ENCODE results near the gene KCNMA1. TPM values are rescaled to one million over a fixed set of nuclear protein-coding genes. Genes with fewer than 3 reads are reported as not detected.

The KCNMA1 gene
- polyA plus RNA-seq, 4 donors = 2.7 to 8.6 (median 7.7) TPM

DNA sequence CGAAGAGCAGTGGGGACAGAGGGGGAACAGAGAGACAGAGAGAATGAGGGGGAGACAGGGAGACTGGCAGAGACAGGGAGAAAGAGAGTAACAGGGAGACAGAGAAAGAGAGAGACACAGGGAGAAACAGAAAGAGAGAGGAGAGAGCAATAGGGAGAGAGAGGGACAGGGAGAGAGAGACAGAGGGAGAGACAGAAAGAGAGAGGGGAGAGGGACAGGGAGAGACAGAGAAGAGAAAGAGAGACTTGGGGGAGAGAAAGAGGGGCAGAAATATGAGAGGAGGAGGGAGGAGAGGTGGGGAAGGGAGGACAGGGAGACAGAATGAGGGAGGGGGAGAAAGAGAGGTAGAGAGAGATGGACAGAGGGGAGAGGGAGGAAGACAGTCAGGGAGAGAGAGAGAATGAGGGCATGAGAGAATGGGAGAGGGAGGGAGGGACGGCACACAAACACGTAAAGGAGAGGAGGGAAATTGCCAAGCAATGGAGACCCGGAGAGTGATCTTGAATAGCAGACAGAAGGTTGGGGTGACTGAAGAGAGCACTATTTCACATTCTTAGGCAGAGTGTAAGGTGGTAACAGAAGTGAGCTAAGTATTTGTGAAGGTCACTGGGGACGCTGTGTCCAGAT lies 33.3 kb upstream of the KCNMA1 start:
- FAIRE-seq (no peak), DNase-seq (no peak)
- no peaks in the 10 kb centered on the region for H3K36me3 ChIP-seq (ENCODE audit: control insufficient read depth in 3 of 3, insufficient read depth in 2 of 3, low read depth in 1 of 3, low read length in 3 of 3)
- WGBS, 3 donors = 51 to 71% (median 57%) methylated on average over 5 of the region's 5 CpGs
- H3K4me3 ChIP-seq (ENCODE audit: low read depth in 1 of 3, low read length in 3 of 3) = no peak overlapping the region
- H3K9me3 ChIP-seq (ENCODE audit: control insufficient read depth in 2 of 2, insufficient read depth in 1 of 2, low read depth in 1 of 2, low read length in 1 of 2) = peaks cover 0 to 5% of the 10 kb centered on the region in 2 donors
- H3K27me3 ChIP-seq (ENCODE audit: control insufficient read depth in 3 of 3, insufficient read depth in 3 of 3, low read length in 3 of 3) = no peaks in the 10 kb centered on the region
- no peak overlapping the region for H3K27ac ChIP-seq (ENCODE audit: low read depth in 1 of 3, low read length in 2 of 3)
- peaks cover 0 to 3% (median 0%) of the 10 kb centered on the region in 3 donors for H3K4me1 ChIP-seq (ENCODE audit: control insufficient read depth in 3 of 3, insufficient read depth in 2 of 3, low read depth in 1 of 3, low read length in 2 of 3)

DNA sequence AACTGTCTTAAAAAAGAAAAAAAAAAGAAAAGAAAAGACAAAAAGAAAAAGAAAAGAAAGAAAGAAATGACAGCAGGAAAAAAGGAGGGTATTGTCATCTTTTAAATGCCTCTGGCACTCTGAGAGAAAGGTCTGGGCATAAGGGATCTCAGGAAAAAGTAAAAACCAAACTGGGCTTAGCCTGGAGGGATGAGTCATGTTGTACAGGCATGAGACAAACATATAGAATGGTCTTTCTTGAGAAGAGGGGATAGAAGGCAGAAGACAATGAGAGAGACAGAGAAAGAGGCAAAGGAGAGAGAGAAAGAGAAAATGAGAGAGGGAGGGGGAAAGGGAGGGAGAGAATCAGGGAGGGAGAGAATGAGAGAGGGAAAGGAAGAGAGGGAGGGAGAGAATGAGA lies 32.3 kb upstream of the KCNMA1 start:
- no peak overlapping the region for H3K27ac ChIP-seq (ENCODE audit: low read depth in 1 of 3, low read length in 2 of 3)
- no peak overlapping the region for H3K4me3 ChIP-seq (ENCODE audit: low read depth in 1 of 3, low read length in 3 of 3)
- peaks cover 0 to 3% (median 0%) of the 10 kb centered on the region in 3 donors for H3K4me1 ChIP-seq (ENCODE audit: control insufficient read depth in 3 of 3, insufficient read depth in 2 of 3, low read depth in 1 of 3, low read length in 2 of 3)
- DNase-seq (no peak), FAIRE-seq (no peak)
- peaks cover 0 to 5% of the 10 kb centered on the region in 2 donors for H3K9me3 ChIP-seq (ENCODE audit: control insufficient read depth in 2 of 2, insufficient read depth in 1 of 2, low read depth in 1 of 2, low read length in 1 of 2)
- H3K36me3 ChIP-seq (ENCODE audit: control insufficient read depth in 3 of 3, insufficient read depth in 2 of 3, low read depth in 1 of 3, low read length in 3 of 3) = no peaks in the 10 kb centered on the region
- no peaks in the 10 kb centered on the region for H3K27me3 ChIP-seq (ENCODE audit: control insufficient read depth in 3 of 3, insufficient read depth in 3 of 3, low read length in 3 of 3)

DNA sequence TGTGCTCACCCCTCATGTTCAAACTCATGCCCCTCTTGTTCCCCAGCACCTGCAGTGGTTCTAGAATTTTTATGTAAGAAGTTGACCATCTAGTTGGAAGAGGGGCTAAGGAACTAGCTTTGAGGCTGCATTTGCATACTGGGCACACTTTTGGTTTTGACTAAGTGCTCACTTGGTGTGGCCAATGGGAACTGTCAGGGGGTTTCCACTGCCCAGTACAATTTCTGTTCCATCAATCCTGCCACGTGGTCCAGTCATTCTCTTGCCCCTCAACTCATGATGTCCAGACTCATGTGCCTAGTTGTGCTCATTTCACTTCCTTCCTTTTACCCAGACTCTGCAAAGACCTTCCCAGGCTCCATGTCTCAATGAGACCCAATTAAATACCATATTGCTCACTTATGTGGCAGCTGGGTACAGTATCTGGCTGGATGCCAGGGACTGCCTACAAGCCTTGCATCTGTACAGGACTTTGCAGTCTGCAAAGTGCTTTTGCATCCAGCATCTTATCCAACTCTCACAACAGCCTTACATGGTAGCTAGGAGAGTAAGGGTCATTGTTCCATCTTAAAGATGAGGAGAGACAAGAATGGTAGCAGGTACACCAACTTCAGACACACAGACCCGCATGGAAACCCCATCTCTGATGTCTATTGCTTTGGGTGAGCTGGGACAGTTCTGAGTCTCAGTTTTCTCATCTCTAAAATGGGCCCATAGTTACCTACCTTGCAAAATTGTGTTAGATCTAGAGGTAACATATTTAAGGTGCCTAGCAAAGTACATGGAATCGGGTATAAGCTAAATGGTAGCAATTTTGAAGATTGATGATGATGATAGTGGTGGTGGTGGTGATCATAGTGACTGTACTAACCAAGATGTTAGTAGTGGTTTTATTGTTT lies 30.1 kb upstream of the KCNMA1 start:
- H3K9me3 ChIP-seq (ENCODE audit: control insufficient read depth in 2 of 2, insufficient read depth in 1 of 2, low read depth in 1 of 2, low read length in 1 of 2) = no peaks in the 10 kb centered on the region
- 76 to 84% (median 77%) methylated on average over 3 of the region's 3 CpGs for WGBS, 3 donors
- no peaks in the 10 kb centered on the region for H3K36me3 ChIP-seq (ENCODE audit: control insufficient read depth in 3 of 3, insufficient read depth in 2 of 3, low read depth in 1 of 3, low read length in 3 of 3)
- H3K27ac ChIP-seq (ENCODE audit: low read depth in 1 of 3, low read length in 2 of 3) = no peak overlapping the region
- FAIRE-seq (no peak), DNase-seq (no peak)
- no peaks in the 10 kb centered on the region for H3K27me3 ChIP-seq (ENCODE audit: control insufficient read depth in 3 of 3, insufficient read depth in 3 of 3, low read length in 3 of 3)
- H3K4me1 ChIP-seq (ENCODE audit: control insufficient read depth in 3 of 3, insufficient read depth in 2 of 3, low read depth in 1 of 3, low read length in 2 of 3) = peaks cover 0 to 5% (median 0%) of the 10 kb centered on the region in 3 donors
- H3K4me3 ChIP-seq (ENCODE audit: low read depth in 1 of 3, low read length in 3 of 3) = no peak overlapping the region

DNA sequence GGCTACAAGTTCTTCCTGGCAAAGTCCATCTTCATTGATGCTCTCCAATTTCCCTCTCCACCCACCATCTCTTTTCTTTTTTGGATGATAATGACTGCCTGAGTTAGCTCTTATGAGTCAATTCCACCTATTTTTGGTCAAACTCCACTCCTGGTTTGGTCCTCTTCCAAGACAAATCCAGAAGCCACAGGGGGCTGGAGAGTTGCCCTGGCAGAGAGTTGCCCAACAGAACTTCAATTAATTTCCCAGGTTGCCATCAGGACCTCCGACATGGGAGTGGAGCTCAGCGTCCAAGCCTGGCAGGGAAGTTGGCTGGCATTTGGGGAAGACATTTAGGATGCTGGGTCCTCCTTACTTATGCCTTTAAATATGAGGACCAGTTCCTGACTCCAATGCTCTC lies 29.2 kb upstream of the KCNMA1 start:
- Histone ChIP-seq H3K4me3 (ENCODE audit: low read depth in 1 of 3, low read length in 3 of 3) (no peak overlapping the region), H3K27ac (ENCODE audit: low read depth in 1 of 3, low read length in 2 of 3) (no peak overlapping the region), H3K9me3 (ENCODE audit: control insufficient read depth in 2 of 2, insufficient read depth in 1 of 2, low read depth in 1 of 2, low read length in 1 of 2) (no peaks in the 10 kb centered on the region), H3K27me3 (ENCODE audit: control insufficient read depth in 3 of 3, insufficient read depth in 3 of 3, low read length in 3 of 3) (no peaks in the 10 kb centered on the region), H3K36me3 (ENCODE audit: control insufficient read depth in 3 of 3, insufficient read depth in 2 of 3, low read depth in 1 of 3, low read length in 3 of 3) (no peaks in the 10 kb centered on the region), H3K4me1 (ENCODE audit: control insufficient read depth in 3 of 3, insufficient read depth in 2 of 3, low read depth in 1 of 3, low read length in 2 of 3) (peaks cover 0 to 5% (median 0%) of the 10 kb centered on the region in 3 donors)
- WGBS, 3 donors = 84 to 98% (median 97%) methylated on average over 2 of the region's 2 CpGs
- DNase-seq (no peak), FAIRE-seq (no peak)

DNA sequence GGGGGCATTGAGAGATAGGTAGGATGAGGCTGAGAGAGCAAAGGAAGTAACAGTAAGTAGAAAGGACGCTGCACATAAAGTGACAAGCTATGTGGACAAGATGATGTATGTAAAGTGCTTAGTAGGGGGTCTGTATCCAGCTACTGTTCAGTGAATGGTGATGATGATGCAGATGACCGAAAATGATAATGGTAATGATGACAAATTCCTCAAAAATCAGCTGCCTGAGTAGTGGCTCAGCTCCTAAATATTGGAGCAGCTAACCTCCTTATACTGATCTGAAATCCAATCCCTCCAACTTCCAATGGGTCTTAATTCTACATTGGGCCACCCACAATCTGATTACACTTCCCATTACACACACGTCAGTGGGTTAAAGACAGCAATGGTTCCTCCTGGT lies 27.1 kb upstream of the KCNMA1 start:
- H3K36me3 ChIP-seq (ENCODE audit: control insufficient read depth in 3 of 3, insufficient read depth in 2 of 3, low read depth in 1 of 3, low read length in 3 of 3) = no peaks in the 10 kb centered on the region
- DNase-seq = no peak
- no peak overlapping the region for H3K4me3 ChIP-seq (ENCODE audit: low read depth in 1 of 3, low read length in 3 of 3)
- no peak overlapping the region for H3K27ac ChIP-seq (ENCODE audit: low read depth in 1 of 3, low read length in 2 of 3)
- WGBS, 3 donors = 53 to 67% (median 60%) methylated on average over 3 of the region's 3 CpGs
- FAIRE-seq = no peak
- H3K9me3 ChIP-seq (ENCODE audit: control insufficient read depth in 2 of 2, insufficient read depth in 1 of 2, low read depth in 1 of 2, low read length in 1 of 2) = peaks cover 0 to 4% of the 10 kb centered on the region in 2 donors
- H3K4me1 ChIP-seq (ENCODE audit: control insufficient read depth in 3 of 3, insufficient read depth in 2 of 3, low read depth in 1 of 3, low read length in 2 of 3) = peaks cover 0 to 5% (median 0%) of the 10 kb centered on the region in 3 donors
- H3K27me3 ChIP-seq (ENCODE audit: control insufficient read depth in 3 of 3, insufficient read depth in 3 of 3, low read length in 3 of 3) = no peaks in the 10 kb centered on the region

DNA sequence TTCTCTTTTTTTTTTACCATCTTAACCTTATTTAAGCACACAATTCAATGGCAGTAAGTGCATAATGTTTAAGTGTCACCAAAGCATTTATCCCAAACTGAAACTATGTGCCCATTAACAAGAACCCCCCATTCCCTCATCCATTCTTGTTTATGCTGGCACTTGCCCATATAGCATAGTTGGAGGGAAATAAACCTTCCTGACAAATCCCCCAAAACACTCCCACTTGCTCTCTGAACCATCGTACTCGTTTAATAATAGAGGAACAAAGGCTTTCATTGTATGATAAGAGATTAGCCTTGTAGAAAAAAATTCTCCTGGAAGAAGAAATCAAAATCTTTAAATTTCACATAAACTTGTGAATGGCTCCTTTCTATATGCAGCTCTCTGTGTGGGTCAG lies 26.4 kb upstream of the KCNMA1 start:
- no peak overlapping the region for H3K27ac ChIP-seq (ENCODE audit: low read depth in 1 of 3, low read length in 2 of 3)
- peaks cover 0 to 10% of the 10 kb centered on the region in 2 donors for H3K9me3 ChIP-seq (ENCODE audit: control insufficient read depth in 2 of 2, insufficient read depth in 1 of 2, low read depth in 1 of 2, low read length in 1 of 2)
- H3K4me1 ChIP-seq (ENCODE audit: control insufficient read depth in 3 of 3, insufficient read depth in 2 of 3, low read depth in 1 of 3, low read length in 2 of 3) = peaks cover 0 to 5% (median 0%) of the 10 kb centered on the region in 3 donors
- FAIRE-seq = no peak
- DNase-seq = peak; percentile 11 to 34
- H3K4me3 ChIP-seq (ENCODE audit: low read depth in 1 of 3, low read length in 3 of 3) = no peak overlapping the region
- H3K27me3 ChIP-seq (ENCODE audit: control insufficient read depth in 3 of 3, insufficient read depth in 3 of 3, low read length in 3 of 3) = no peaks in the 10 kb centered on the region
- 11 to 41% (median 20%) methylated on average over 2 of the region's 2 CpGs for WGBS, 3 donors
- H3K36me3 ChIP-seq (ENCODE audit: control insufficient read depth in 3 of 3, insufficient read depth in 2 of 3, low read depth in 1 of 3, low read length in 3 of 3) = no peaks in the 10 kb centered on the region

DNA sequence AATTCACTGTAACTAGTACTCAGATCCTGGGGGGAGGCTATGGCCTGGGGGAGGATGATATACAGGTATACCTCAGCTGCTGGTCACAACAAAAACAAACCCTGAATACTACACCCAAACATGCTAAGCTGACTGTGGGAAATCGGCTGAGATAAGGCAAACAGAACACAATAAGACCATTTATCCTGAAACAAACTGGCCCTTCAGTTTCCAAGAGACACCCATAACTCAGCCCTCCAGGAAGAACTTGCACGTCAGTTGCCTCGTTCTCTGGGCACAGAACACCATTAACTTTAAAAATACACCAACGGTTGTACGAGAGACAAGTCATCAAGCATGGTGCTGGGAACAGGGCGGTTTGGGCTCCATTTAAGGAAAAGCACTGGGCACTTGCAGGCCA lies 24.1 kb upstream of the KCNMA1 start:
- Histone ChIP-seq H3K4me1 (ENCODE audit: control insufficient read depth in 3 of 3, insufficient read depth in 2 of 3, low read depth in 1 of 3, low read length in 2 of 3) (peaks cover 0 to 5% (median 0%) of the 10 kb centered on the region in 3 donors), H3K9me3 (ENCODE audit: control insufficient read depth in 2 of 2, insufficient read depth in 1 of 2, low read depth in 1 of 2, low read length in 1 of 2) (peaks cover 0 to 16% of the 10 kb centered on the region in 2 donors), H3K27me3 (ENCODE audit: control insufficient read depth in 3 of 3, insufficient read depth in 3 of 3, low read length in 3 of 3) (no peaks in the 10 kb centered on the region), H3K27ac (ENCODE audit: low read depth in 1 of 3, low read length in 2 of 3) (no peak overlapping the region), H3K36me3 (ENCODE audit: control insufficient read depth in 3 of 3, insufficient read depth in 2 of 3, low read depth in 1 of 3, low read length in 3 of 3) (no peaks in the 10 kb centered on the region), H3K4me3 (ENCODE audit: low read depth in 1 of 3, low read length in 3 of 3) (no peak overlapping the region)
- WGBS, 3 donors = 48 to 65% (median 65%) methylated on average over 6 of the region's 6 CpGs
- no peak for DNase-seq
- no peak for FAIRE-seq

DNA sequence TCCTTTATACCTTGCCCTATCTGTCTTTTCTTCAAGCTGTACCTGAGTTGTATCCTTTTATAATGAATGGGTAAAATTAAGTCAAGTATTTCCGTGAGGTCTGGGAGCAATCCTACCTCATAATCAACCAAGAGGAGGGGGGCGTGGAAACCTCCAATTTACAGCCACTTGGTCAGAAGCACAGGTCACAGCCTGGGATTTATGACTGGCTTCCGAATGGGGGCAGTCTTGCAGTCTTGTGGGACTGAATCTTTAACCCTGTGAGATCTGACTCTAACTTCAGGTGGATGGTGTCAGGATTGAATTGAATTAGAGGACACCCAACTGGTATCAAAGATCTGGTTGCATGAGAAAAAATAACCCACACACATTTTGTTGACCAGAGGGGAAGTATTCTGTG lies 23.5 kb upstream of the KCNMA1 start:
- Histone ChIP-seq H3K27me3 (ENCODE audit: control insufficient read depth in 3 of 3, insufficient read depth in 3 of 3, low read length in 3 of 3) (no peaks in the 10 kb centered on the region), H3K27ac (ENCODE audit: low read depth in 1 of 3, low read length in 2 of 3) (no peak overlapping the region), H3K4me1 (ENCODE audit: control insufficient read depth in 3 of 3, insufficient read depth in 2 of 3, low read depth in 1 of 3, low read length in 2 of 3) (peaks cover 0 to 5% (median 0%) of the 10 kb centered on the region in 3 donors), H3K9me3 (ENCODE audit: control insufficient read depth in 2 of 2, insufficient read depth in 1 of 2, low read depth in 1 of 2, low read length in 1 of 2) (peaks cover 0 to 16% of the 10 kb centered on the region in 2 donors), H3K36me3 (ENCODE audit: control insufficient read depth in 3 of 3, insufficient read depth in 2 of 3, low read depth in 1 of 3, low read length in 3 of 3) (no peaks in the 10 kb centered on the region), H3K4me3 (ENCODE audit: low read depth in 1 of 3, low read length in 3 of 3) (no peak overlapping the region)
- FAIRE-seq = no peak
- DNase-seq = no peak
- 32 to 47% (median 46%) methylated on average over 3 of the region's 3 CpGs for WGBS, 3 donors

Data from small intestine (tissue), 7 donors.